Suprapubic skin (tissue), 3 donors: Measurements from ENCODE around the gene MCAT.

ENCODE experiments used
- CTCF ChIP-seq, 2 donors: fragments of 200-600 bp in 1 of 2; fragments of 450-650 bp in 1 of 2; sonication (generic) in 1 of 2; IDR thresholded peaks; one replicate each; pipeline ENCODE4 v1.5.1; 2016 to 2019; ENCODE audit warnings: antibody characterized with exemption in 2 of 2, mild to moderate bottlenecking in 1 of 2, moderate library complexity in 1 of 2
- POLR2A ChIP-seq, 2 donors: fragments of 450-650 bp; IDR thresholded peaks; one replicate each; pipeline ENCODE4 v1.6.1; 2017; ENCODE audit warnings: antibody characterized with exemption in 2 of 2, mild to moderate bottlenecking in 2 of 2, moderate library complexity in 2 of 2

GRCh38 chr22:43150731-43151206, 7.6 kb upstream of the MCAT start:
- TF ChIP-seq POLR2A (IDR thresholded peaks at IDR 0.05) (no peak), CTCF (IDR thresholded peaks at IDR 0.05) (no peak)
